ENCODE measurements around the gene CA12.

DNA sequence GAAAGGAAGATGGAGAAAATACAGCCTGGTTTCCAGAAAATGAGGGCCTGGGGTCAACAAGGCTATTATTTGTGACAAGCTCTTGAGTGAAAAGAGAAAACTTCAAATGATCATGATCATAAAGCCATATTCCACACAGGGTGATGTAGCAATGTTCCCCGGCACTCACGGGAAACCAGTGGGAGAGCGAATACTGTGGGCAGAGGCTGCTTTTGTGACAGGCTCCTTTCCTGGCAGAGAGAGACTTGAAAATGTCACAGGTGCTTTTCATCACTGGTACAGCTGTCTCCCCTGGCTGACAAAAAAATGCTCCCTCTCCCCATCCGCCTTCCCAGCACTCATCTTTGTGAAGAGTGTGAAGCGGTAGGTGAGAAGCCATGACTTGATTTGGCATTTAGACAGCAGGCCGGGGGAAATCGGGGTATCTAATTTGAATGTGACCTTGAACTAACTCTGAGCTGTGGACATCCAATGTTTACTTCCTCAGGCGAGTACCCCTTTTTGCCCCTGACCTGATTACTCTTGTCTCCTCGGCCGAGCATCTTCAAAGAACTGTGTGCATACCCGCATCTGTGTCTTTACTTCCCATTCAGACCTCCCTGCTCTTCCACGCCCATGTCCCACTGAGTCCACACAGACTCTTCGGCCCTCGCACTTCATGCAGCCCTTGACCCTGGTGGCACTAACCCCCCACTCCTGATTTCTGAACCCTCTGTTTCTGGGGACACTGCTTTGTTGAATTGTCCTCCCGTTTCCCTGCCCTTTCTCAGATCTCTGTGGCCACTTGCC is 23.2 kb downstream of the CA12 start:
- TF ChIP-seq, protein P1, sequence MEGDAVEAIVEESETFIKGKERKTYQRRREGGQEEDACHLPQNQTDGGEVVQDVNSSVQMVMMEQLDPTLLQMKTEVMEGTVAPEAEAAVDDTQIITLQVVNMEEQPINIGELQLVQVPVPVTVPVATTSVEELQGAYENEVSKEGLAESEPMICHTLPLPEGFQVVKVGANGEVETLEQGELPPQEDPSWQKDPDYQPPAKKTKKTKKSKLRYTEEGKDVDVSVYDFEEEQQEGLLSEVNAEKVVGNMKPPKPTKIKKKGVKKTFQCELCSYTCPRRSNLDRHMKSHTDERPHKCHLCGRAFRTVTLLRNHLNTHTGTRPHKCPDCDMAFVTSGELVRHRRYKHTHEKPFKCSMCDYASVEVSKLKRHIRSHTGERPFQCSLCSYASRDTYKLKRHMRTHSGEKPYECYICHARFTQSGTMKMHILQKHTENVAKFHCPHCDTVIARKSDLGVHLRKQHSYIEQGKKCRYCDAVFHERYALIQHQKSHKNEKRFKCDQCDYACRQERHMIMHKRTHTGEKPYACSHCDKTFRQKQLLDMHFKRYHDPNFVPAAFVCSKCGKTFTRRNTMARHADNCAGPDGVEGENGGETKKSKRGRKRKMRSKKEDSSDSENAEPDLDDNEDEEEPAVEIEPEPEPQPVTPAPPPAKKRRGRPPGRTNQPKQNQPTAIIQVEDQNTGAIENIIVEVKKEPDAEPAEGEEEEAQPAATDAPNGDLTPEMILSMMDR (conservative IDR thresholded peaks at IDR 0.05; ENCODE audit: low read depth, low read length): no peak
- no peak for TF ChIP-seq EZH2 (IDR thresholded peaks at IDR 0.05; ENCODE audit: borderline replicate concordance, low read depth, low read length, poor library complexity, severe bottlenecking)

Measured in A673 (cell line).